Measurements from ENCODE around the gene PCNX3. TPM values are rescaled to one million over a fixed set of nuclear protein-coding genes. Genes with fewer than 3 reads are reported as not detected.

PCNX3 gene
- total and polyA plus RNA-seq, 7 donors, result 6.5 to 15.5 (median 9.8) TPM

DNA sequence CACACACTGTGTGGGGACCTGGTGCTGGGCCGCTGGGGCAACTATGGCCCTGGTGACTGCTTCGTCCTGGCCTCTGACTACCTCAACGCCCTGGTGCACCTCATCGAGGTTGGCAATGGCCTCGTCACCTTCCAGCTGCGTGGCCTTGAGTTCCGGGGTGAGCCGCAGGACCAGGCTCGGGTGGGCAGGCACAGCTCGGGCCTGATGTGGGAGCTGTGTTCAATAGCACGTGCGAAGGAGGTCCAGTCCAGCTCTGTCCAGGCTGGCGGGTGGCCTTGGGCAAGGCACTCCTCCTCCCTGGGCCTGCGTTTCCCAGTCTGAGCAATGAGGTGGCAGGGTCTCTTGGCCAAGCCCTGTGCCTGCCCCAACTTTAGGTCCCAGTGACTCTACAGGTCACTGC, 14.0 kb downstream of the PCNX3 start:
- intact Hi-C loops (cut with DNase I), result loop anchor here in 1 of 2 donors (5.0 kb wide), 1 partner anchor 188 kb away; no protein-coding TSS in a partner anchor

GRCh38 chr11:65630215-65630614, 14.6 kb downstream of the PCNX3 start:
- Histone ChIP-seq H3K27me3 (ENCODE audit: insufficient read depth in 3 of 3, low read length in 2 of 3) (no peaks in the 10 kb centered on the region), H3K9me3 (no peaks in the 10 kb centered on the region), H3K36me3 (ENCODE audit: insufficient read depth in 1 of 2, low read depth in 1 of 2) (peaks cover 11 to 97% of the 10 kb centered on the region in 2 donors), H3K4me1 (no peaks in the 10 kb centered on the region), H3K4me3 (no peak overlapping the region), H3K27ac (no peak overlapping the region)
- TF ChIP-seq CTCF (IDR thresholded peaks at IDR 0.05), result no peak
- intact Hi-C loops (cut with DNase I), result no loop called here
- ATAC-seq, result no peak
- DNase-seq, result no peak
- WGBS, 3 donors, result 75 to 87% (median 80%) methylated on average over 11 of the region's 11 CpGs

More for the DNA sequence above, 14.0 kb downstream of the PCNX3 start:
- Histone ChIP-seq H3K4me3 (no peak overlapping the region), H3K27me3 (ENCODE audit: insufficient read depth in 3 of 3, low read length in 2 of 3) (no peaks in the 10 kb centered on the region), H3K4me1 (no peaks in the 10 kb centered on the region), H3K36me3 (ENCODE audit: insufficient read depth in 1 of 2, low read depth in 1 of 2) (peaks cover 9 to 97% of the 10 kb centered on the region in 2 donors), H3K27ac (no peak overlapping the region), H3K9me3 (no peaks in the 10 kb centered on the region)
- no peak for ATAC-seq
- WGBS, 3 donors, result 92 to 96% (median 96%) methylated on average over 12 to 14 of the region's 14 CpGs
- DNase-seq, result no peak
- no peak for TF ChIP-seq CTCF (IDR thresholded peaks at IDR 0.05)

- 85 to 88% (median 87%) methylated on average over 20 of the region's 20 CpGs for WGBS, 3 donors
- DNase-seq (no peak), ATAC-seq (no peak)
These were observed 18.0 kb downstream of the PCNX3 start for GRCh38 chr11:65633390-65634108.

DNA sequence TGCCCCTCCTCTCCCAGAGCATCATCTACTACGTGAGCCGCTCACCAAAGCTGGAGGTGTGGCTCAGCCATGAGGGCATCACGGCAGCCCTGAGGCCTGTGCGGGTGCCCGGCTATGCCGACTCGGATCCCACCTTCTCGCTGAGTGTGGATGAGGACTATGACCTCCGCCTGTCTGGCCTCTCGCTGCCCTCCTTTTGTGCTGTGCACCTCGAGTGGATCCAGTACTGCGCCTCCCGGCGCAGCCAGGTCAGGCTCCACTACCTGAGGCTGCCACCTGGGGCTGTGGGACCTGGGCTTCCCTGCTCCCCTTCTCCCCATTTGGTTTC, 18.5 kb downstream of the PCNX3 start:
- Histone ChIP-seq H3K27me3 (ENCODE audit: insufficient read depth in 3 of 3, low read length in 2 of 3) (no peaks in the 10 kb centered on the region), H3K27ac (no peak overlapping the region), H3K4me3 (no peak overlapping the region), H3K9me3 (no peaks in the 10 kb centered on the region), H3K4me1 (peaks cover 8% of the 10 kb centered on the region), H3K36me3 (ENCODE audit: insufficient read depth in 1 of 2, low read depth in 1 of 2) (peaks cover 15 to 79% of the 10 kb centered on the region in 2 donors)
- 85 to 95% (median 91%) methylated on average over 14 of the region's 14 CpGs for WGBS, 3 donors
- intact Hi-C loops (cut with DNase I), result no loop called here
- ATAC-seq, result no peak
- no peak for DNase-seq
- TF ChIP-seq CTCF (IDR thresholded peaks at IDR 0.05), result no peak

More at GRCh38 chr11:65633390-65634108, 18.0 kb downstream of the PCNX3 start:
- TF ChIP-seq CTCF (IDR thresholded peaks at IDR 0.05), result no peak
- intact Hi-C loops (cut with DNase I), result loop anchor here in 1 of 2 donors (2.0 kb wide), 1 partner anchor 129 kb away; no protein-coding TSS in a partner anchor
- peaks cover 8% of the 10 kb centered on the region for H3K4me1 ChIP-seq
- no peaks in the 10 kb centered on the region for H3K27me3 ChIP-seq (ENCODE audit: insufficient read depth in 3 of 3, low read length in 2 of 3)
- no peak overlapping the region for H3K4me3 ChIP-seq
- H3K36me3 ChIP-seq (ENCODE audit: insufficient read depth in 1 of 2, low read depth in 1 of 2), result peaks cover 15 to 84% of the 10 kb centered on the region in 2 donors
- H3K9me3 ChIP-seq, result no peaks in the 10 kb centered on the region
- no peak overlapping the region for H3K27ac ChIP-seq

All from psoas muscle (tissue), 8 donors.